HG02884 (cell line): Measurements from ENCODE around the gene FITM2.
"Not testable (repeated sequence)": the region's sequence is repeated elsewhere in the genome, so short reads cannot be mapped to it uniquely, and the experiment has no call there.

Experiments
- ATAC-seq: cut with Tn5 transposase; IDR thresholded peaks from one replicate; pipeline ENCODE4 v1.9.1; 2021; ENCODE audit warnings: mild to moderate bottlenecking, moderate library complexity; ENCODE audit not compliant: unreplicated experiment

The FITM2 gene

GRCh38 chr20:44334306-44334705, 23.3 kb upstream of the FITM2 start:
- ATAC-seq: no peak

DNA sequence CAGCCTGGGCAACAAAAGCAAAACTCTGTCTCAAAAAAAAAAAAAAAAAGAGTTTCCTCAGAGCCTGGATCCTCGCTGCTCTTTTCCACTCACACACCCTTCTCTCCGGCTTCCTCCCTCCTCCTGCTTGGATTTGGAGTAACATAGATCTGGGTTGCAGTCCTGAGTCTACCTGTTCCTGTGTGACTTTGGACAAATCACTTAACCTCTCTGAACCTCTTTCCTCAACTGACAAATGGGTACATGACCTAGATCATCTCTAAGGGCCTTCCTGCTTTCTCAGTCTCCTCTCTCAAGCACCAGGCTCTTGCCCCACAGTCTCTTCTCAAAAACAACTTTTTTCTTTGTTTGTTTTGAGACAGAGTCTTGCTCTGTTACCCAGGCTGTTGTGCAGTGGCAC, 20.2 kb upstream of the FITM2 start:
- no peak for ATAC-seq

GRCh38 chr20:44328428-44328827, 17.4 kb upstream of the FITM2 start:
- no peak for ATAC-seq

- not testable (repeated sequence) for ATAC-seq
These were observed 16.7 kb upstream of the FITM2 start for GRCh38 chr20:44327748-44328147.

- no peak for ATAC-seq
These were observed 15.6 kb upstream of the FITM2 start for GRCh38 chr20:44326391-44327159.

- no peak for ATAC-seq
These were observed 13.3 kb upstream of the FITM2 start for GRCh38 chr20:44324343-44324742.

DNA sequence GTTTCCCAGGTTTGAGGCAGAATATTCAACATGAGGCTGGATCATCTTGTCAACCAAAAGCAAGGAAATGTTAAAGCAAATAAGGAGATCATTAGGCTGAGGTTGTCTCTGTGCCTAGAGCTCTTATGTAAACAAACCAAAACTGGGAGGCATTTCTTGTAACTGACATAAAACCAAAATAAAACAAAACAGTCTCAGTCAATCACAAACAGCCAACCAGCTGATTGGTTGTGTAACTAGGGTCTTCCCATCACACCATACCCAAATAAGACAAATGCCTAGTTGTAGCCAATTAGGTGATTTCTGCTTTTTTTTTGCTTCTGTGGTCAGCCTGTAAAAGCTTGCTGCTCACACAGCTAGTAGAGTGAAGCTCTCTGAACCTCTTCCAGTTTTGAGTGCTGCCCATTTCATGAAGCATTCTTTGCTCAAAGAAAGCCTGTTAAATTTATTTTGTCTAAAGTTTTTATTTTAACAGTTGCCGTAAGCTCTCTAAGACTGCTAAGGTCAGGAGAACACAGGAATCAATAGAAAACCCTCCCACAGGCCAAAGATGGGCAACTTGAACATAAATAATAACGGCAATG, 8.9 kb upstream of the FITM2 start:
- no peak for ATAC-seq

DNA sequence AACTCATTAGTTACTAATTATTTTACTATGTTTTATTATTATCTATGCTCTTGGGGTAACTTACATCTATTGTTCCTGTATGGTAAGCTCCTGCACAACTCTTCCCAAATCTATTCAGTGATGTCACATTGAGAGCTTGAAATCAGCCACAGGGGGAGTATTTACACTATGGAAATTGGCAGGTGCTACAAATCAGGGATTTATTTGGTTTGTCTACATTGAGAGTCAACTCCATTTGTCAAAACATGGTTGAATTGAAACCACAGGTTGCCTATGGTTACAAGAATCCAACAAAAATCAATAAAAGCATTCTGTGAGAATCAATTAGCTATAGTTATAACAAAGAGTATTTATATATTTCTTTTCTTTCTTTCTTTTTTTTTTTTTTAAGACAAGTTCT, 3.9 kb upstream of the FITM2 start:
- no peak for ATAC-seq

DNA sequence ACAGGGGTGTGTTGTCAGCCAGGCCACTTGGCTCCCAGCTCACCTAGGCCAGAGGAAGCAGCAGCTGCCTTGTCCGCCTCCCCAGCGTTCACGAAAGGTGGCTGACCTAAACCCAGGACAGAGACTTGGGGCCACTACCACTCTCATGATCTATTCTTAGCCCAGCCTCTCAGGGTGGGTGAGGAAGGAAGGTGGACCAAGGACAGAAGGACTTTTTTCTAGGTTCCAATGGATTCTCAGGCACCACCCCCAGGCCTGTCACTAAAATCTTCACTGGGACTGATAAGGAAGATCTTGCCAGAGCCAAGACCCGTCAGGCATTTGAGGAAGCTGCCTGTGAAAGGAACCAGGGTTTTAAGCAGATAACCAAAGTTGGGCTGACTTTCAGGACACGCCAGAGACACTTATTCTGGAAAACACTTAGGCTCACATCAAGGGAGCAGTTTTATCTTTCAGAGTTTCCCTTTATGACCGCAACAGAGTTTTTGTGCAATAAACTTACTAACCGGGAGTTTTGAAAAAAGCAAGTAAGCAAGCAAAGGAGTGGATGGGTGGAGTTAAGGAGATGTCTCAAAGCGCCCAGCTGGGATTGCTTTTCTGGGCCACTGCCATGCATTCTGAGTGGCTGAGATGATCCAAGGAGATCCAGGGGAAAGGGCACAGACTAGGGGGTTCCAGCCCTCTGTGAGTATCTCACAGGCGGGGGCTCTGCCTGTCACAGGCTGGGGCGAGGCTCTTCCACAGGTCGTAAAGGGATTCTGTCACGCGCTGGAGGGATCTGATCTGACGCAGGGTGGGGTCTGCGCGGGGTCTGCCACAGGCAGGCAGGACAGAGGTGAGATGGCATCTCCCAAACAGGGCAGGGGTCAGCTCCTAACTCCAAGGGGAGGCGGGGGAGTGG, 989 bp downstream of the FITM2 start:
- no peak for ATAC-seq

DNA sequence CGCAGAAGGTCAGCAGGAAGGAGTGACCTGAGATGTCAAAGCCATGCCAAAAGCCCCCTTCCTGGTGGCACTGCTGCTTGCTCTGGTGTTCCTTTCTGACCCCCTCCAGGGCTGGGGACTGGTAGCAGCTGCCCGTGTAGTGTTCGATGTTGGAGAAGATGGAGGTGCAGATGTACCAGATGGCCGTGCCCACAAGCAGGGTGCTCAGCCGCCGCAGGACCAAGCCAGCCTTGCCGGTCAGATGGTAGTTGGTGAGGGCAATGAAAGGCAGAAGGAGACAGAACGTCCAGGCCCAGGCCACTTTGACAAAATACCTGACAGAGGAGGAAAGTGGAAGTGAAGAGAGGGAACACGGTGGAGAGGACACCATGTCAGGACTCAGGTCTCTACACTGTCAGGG, 4.1 kb downstream of the FITM2 start:
- no peak for ATAC-seq

DNA sequence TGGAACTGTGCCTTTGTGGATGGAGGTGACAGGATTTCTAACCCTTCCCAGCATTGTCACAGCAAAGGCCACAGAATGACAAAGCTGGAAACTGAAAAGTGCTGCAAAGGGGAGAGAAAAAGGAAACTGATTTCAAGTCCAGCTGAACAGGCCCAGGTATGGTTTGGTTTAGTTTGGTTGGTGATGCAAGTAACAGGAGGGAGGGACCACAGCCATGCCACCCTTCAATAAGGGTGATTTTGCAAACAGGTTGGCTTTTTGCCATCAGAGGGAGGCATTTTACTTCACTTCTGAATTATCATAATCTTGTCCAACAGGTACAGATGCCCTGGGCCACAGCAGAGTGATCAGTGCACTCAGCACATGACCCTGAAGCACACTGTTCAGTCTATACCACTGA, 6.6 kb downstream of the FITM2 start:
- no peak for ATAC-seq

- no peak for ATAC-seq
These were observed 8.3 kb downstream of the FITM2 start for GRCh38 chr20:44302736-44303135.

- no peak for ATAC-seq
These were observed 8.9 kb downstream of the FITM2 start for GRCh38 chr20:44302026-44302669.

DNA sequence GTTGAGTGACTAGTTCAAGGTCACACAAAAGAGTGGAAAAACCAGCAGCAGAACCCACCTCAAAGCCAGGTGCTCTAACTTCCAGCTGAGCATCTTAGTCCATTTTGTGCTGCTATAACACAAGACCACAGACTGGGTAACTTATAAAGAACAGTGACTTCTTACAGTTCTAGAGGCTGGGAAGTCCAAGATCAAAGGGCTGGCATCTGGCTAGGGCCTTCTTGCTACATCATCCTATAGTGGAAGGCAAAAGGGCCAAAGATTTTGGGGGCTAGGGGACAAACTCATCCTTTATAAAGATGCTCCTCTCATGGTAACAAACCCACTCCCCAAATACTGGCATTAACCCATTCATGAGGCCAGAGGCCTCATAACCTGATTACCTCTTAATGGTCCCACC, 9.7 kb downstream of the FITM2 start:
- ATAC-seq: no peak

GRCh38 chr20:44299011-44299535, 11.9 kb downstream of the FITM2 start:
- not testable (repeated sequence) for ATAC-seq

DNA sequence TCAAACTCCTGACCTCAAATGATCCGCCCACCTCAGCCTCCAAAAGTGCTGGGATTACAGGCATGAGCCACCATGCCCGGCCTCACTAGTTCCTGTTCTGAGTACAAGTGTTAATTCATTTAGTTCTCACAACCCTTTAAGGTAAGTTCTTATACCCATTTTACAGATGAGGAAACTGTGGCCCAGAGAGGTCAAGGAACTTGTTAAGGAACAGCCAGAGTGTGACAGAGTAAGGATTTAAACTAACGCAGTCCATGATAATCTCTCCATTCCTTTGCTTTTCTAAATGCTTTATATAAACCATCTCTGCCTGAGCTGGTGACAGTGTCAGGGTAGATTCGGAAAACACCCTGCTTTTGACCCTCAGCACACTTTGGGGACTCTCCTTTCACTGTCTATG, 13.3 kb downstream of the FITM2 start:
- no peak for ATAC-seq

- ATAC-seq: no peak
These were observed 15.0 kb downstream of the FITM2 start for GRCh38 chr20:44296011-44296410.

DNA sequence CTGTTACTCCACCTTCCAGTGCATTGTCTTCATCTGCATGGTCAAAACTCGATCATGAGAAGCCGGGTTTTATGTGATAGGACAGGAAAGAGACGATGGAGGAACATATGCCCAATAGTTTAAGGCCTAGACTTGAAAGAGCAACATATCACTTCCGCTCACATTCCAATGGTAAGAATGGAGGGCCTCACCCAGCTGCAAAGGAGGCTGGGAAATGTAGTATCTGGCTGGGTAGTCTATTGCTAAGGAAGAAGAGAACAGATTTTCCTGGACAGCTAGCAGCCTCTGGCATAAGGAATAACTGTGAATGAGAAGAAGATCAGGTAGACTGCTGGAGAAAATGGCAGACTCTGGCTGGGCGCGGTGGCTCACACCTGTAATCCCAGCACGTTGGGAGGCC, 19.2 kb downstream of the FITM2 start:
- no peak for ATAC-seq

DNA sequence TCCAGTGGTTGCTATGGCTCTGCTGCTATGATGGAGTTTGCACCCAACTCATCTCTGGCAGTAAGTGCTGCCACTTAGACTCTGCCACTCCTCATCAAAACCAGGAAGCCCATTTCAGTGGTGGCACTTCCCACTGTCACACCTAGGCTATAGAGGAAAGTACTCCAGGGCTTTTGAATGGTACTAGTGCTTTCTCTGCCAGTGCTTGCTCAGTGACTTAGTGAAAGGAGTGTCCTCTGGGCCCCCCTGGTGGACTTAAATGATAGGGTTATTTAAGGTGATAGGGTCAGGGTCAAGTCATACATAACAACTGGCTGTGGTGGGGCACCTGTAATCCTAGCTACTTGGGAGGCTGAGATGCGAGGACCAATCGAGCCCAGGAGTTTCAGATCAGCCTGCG, 22.8 kb downstream of the FITM2 start:
- no peak for ATAC-seq

GRCh38 chr20:44287272-44288097, 23.5 kb downstream of the FITM2 start:
- ATAC-seq: no peak
